Right lobe of liver (tissue), 4 donors: ENCODE results near the gene CENPP.

ENCODE experiments used
- POLR2A ChIP-seq: fragments of 450-650 bp; IDR thresholded peaks from one replicate; pipeline ENCODE4 v1.6.1; 2017; ENCODE audit warnings: antibody characterized with exemption, mild to moderate bottlenecking
- TF ChIP-seq, protein P1 (sequence below), 4 donors: fragments of 200-600 bp in 3 of 4; fragments of 450-650 bp in 1 of 4; IDR thresholded peaks; one replicate each; pipeline versions ENCODE4 v1.5.1 to v1.8.0; 2016 to 2022; ENCODE audit warnings: antibody characterized with exemption in 4 of 4, mild to moderate bottlenecking in 2 of 4
- donor health status: DM: no; HTN: no; CAD: no.
- donor health status: DM: no; HTN: no; CAD: no.
- donor health status: DM: no; HTN: yes; CAD: no.

- TF ChIP-seq, protein P1, sequence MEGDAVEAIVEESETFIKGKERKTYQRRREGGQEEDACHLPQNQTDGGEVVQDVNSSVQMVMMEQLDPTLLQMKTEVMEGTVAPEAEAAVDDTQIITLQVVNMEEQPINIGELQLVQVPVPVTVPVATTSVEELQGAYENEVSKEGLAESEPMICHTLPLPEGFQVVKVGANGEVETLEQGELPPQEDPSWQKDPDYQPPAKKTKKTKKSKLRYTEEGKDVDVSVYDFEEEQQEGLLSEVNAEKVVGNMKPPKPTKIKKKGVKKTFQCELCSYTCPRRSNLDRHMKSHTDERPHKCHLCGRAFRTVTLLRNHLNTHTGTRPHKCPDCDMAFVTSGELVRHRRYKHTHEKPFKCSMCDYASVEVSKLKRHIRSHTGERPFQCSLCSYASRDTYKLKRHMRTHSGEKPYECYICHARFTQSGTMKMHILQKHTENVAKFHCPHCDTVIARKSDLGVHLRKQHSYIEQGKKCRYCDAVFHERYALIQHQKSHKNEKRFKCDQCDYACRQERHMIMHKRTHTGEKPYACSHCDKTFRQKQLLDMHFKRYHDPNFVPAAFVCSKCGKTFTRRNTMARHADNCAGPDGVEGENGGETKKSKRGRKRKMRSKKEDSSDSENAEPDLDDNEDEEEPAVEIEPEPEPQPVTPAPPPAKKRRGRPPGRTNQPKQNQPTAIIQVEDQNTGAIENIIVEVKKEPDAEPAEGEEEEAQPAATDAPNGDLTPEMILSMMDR (IDR thresholded peaks at IDR 0.05), result no peak
- TF ChIP-seq POLR2A, result no peak
These were observed 314.1 kb downstream of the CENPP start for GRCh38 chr9:92639791-92640271.
